NCI-H2029 treated with DMSO at 0.1 percent for 48 hours (cell line): Measurements from ENCODE around the gene CSF2RB.
A peak's percentile ranks its signal among the peaks of the same experiment; 100 is the strongest.
"Not testable (repeated sequence)": the region's sequence is repeated elsewhere in the genome, so short reads cannot be mapped to it uniquely, and the experiment has no call there.

Experiments used
- DNase-seq: peaks from one replicate; lab custom pipeline; 2025; lab: John Stamatoyannopoulos, UW

Gene CSF2RB

DNA sequence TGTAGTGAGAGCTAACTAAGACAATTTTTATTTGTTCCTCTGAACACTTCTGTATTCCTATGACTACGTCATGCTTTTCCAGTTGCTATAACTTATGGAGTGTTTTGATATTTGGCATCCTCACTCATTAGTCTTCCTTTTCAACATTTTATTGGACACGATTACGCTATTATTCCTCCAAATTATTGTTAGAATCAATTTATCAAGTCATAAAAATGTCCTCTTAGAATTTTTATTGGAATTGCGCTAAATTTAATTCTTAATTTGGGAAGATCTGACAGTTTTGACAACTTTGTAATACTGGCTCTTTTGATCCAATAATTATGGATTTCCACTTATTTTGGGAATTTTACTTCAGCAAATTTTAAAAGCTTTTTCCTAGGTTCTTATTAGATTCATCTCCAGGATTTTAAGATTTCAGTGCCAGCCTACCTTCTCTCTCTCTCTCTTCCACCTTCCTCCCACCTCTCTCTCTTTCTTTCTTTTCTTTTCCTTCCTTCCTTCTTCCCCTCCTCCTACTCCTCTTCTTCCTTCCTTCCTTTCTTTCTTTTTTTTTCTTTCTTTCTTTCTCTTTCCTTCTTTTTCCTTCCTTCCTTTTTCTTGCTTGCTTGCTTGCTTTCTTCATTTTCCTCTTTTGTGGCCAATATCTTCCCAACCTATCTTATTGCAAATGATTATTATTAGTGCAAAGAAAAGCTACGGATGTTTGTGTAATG is 55.0 kb downstream of the CSF2RB start:
- no peak for DNase-seq

DNA sequence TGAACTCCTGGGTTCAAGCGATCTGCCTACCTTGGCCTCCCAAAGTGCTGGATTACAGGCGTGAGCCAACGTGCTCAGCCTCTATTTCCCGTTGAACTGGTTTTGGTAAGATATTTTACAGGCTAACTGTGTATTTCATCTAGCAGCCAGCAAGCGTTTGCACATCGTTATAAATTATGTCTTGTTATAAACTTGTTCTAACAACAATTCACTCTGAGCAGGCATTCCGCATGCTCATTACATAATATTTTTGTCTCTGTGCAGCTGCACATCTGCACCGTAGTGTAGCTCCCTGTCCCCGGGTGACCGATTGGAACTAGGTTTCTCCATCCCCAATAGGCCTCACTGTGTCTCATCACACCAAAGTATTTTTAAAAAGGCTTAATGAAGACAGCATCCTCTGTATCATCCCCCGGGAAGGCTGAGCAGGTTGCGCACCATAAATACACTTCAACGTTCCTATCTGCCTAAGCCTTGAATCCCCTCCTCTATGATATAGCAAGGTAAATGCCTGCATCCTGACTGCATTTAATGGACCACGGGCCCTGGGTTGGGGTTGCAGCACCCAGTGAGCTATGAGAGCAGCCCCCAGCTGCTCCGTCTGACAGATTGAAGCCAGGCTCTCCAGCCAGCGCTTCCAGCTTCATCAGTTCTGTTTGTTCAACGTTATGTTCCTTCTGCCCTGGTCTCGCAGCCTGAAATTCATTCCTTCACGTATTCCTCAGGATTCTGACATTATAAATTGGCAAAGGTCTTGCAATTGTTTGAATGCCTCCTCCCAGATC is 58.1 kb downstream of the CSF2RB start:
- DNase-seq: no peak

DNA sequence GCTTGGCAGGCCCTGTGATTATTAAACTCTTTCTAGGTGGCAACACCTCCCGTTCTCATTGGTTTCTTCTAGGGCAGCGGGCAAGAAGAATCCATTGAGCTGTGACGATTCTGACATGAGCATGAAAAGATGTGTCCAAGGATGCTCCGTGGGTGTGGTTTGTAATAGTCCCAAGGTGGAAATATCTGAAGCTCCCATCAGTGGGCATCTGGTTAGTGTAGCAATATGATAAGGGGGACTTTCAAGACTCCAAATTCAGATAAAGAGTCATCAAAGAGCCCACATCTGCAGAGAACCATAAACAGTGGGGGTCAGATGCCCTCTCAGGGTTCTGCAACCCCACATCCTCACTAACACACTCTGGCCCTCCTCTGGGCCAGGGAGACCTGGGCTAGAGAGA is 63.2 kb downstream of the CSF2RB start:
- no peak for DNase-seq

DNA sequence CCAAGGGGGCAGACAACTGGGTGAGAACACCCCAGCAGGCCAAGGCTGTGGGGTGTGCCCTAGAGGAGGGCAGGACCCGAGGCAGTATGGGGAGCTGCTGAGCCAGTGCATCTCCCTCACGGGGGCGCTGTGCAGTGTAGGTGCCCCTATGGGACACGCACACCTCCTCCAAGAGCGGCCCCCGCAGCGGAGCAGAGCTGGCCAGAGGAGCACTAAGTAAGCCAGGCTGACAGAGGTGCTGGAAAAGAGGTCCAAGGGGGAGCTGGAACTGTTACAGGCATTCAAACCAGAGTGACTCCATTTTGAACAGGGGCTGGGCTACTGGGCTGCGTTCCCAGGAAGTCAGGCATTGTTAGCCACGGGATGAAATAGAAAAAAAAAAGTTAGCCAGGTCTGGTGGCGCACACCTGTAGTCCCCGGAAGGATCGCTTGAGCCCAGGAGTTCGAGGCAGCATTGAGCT is 64.0 kb downstream of the CSF2RB start:
- peak; percentile 18 for DNase-seq

GRCh38 chr22:36977947-36978660 is 64.7 kb downstream of the CSF2RB start:
- DNase-seq: peak; percentile 55

DNA sequence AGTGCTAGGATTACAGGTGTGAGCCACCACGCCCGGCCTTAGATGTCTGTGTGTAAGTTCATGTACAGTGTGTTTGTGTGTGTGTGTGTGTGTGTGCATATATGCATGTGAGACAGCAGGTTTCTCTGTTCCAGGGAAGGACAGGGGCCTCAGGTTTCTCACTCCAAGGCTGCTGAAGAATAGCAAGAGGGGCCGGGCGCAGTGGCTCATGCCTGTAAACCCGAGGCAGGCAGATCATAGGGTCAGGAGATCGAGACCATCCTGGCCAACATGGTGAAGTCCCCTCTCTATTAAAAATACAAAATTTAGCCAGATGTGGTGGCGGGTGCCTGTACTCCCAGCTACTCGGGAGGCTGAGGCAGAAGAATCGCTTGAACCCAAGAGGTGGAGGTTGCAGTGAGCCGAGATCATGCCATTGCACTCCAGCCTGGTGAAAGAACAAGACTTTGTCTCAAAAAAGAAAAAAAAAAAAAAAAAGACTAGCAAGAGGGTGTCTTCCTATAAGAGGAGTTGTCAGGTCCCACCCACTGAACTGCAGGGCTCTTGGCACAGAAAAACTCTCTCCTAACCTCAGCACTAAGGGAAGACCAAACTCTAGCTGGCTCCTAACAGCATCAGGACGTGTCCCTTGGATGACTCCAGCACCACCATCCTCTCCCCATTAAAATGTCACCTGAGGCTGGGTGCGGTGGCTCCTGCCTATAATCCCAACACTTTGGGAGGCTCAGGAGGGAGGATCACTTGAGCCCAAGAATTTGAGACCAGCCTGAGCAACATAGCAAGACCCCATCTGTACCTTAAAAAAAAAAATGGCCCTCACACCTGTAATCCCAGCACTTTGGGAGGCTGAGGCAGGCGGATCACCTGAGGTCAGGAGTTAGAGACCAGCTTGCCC is 65.8 kb downstream of the CSF2RB start:
- DNase-seq: no peak

- DNase-seq: no peak
Measured at GRCh38 chr22:36981247-36981775, 67.9 kb downstream of the CSF2RB start.

GRCh38 chr22:36982136-36982535 is 68.7 kb downstream of the CSF2RB start:
- no peak for DNase-seq

DNA sequence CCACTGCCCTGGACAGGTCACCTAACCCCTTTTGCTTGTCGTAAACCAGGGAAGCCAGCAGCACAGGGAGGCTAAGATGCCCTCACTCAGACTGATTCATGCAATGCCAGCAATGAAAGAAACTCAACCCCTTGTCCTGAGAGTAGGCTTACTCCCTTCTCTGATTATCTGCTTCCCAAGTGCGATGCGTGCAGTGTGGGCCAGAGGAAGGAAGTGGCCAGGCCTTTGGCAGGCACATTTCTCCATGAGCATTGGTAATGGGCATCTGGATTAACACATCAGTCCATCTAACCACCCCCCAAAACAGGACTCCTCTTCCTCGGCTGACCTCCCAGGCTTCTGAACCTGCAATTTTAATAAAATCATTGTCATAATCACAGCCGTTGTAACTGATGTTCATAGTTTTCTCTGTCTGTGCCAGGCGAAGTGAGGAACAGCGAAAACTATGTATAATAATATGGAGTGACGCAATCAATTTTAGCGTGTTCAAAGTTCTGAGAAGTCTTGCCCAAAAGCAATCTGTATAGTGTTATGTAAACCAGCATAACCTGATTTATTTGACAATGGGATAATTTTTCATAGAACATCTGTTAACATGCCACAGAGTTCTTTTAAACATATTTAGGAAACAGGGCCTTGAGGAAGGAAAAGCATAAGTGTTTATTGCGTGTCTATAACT is 71.9 kb downstream of the CSF2RB start:
- no peak for DNase-seq

DNA sequence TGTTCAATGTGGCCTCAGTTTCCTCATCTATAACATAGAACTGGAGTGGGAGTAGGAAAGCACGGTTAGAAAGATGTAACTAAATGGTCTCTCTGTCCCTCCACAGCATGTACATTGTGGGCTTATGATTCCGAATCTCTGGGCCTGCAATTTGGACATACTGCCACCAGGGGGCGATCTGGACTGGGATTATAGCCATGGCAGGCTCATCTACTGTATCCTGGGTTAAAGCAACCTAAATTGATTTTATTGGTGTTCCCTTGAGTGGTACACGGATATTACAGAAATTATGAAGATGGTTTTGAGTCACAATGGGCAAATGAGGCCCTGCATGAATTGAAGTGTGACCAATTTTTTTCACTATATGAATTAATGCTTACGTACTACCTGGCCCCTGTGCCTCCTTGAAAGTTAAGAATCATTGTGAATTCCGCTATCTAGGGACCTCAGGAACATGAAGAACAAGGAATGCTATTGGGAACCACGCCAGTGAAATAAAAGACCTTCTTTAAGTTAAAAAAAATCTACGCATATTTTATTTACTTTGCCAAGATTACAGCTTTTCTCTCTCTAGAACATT is 72.9 kb downstream of the CSF2RB start:
- no peak for DNase-seq

GRCh38 chr22:36988075-36988832 is 74.8 kb downstream of the CSF2RB start:
- no peak for DNase-seq

- DNase-seq: not testable (repeated sequence)
Measured at GRCh38 chr22:36989012-36989411, 75.6 kb downstream of the CSF2RB start.
